Measurements from ENCODE around the gene TMEM107.

Gene TMEM107

DNA sequence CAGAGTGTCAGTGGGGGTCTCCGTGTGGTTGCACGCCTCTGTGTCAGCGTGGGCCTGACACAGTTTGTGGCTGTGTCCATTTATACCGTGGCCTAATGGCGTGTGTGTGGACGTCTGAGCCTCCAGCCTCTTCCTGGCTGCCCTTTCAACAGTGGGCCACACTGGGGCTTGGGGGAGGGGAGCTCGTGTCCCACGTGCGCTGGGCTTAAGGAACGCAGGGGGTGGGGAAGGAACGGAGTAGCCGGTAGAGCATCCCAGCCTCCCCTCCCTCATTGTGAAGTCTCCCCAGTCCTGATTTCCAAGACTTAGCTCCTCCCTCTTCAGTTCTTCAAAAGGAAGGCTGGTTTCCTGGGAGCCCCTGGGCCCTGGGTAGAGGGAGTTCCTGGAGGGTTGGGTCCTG, 42.8 kb downstream of the TMEM107 start:
- TF ChIP-seq, protein P1, sequence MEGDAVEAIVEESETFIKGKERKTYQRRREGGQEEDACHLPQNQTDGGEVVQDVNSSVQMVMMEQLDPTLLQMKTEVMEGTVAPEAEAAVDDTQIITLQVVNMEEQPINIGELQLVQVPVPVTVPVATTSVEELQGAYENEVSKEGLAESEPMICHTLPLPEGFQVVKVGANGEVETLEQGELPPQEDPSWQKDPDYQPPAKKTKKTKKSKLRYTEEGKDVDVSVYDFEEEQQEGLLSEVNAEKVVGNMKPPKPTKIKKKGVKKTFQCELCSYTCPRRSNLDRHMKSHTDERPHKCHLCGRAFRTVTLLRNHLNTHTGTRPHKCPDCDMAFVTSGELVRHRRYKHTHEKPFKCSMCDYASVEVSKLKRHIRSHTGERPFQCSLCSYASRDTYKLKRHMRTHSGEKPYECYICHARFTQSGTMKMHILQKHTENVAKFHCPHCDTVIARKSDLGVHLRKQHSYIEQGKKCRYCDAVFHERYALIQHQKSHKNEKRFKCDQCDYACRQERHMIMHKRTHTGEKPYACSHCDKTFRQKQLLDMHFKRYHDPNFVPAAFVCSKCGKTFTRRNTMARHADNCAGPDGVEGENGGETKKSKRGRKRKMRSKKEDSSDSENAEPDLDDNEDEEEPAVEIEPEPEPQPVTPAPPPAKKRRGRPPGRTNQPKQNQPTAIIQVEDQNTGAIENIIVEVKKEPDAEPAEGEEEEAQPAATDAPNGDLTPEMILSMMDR (IDR thresholded peaks at IDR 0.05; ENCODE audit: low read depth, low read length): no peak
- no peak overlapping the region for H3K4me3 ChIP-seq (ENCODE audit: low read depth, low read length)

DNA sequence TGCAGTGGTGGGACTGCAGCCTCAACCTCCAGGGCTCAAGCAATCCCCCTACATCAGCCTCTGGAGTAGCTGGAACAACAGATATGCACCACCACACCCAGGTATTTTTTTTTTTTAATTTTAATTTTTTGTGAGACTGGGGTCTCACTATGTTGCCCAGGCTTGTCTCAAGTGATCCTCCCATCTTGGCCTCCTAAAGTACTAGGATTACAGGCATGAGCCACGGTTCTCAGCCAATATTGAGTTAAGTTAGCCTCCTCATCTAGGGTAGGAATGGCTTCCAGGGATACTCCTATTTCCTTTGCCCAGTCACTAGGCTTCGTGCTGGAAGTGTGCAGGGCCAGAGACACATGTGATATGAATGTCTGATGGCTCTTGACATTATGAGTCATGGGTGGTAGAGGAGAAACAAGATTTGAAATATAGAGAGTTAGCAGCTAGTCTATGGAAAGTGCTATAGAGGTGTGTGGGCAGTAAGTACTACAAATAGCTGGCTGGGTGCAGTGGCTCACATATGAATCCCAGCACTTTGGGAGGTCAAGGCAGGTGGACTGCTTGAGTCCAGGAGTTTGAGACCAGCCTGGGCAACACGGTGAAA, 44.2 kb downstream of the TMEM107 start:
- TF ChIP-seq, protein P1 (IDR thresholded peaks at IDR 0.05; ENCODE audit: low read depth, low read length): no peak
- H3K4me3 ChIP-seq (ENCODE audit: low read depth, low read length): no peak overlapping the region

DNA sequence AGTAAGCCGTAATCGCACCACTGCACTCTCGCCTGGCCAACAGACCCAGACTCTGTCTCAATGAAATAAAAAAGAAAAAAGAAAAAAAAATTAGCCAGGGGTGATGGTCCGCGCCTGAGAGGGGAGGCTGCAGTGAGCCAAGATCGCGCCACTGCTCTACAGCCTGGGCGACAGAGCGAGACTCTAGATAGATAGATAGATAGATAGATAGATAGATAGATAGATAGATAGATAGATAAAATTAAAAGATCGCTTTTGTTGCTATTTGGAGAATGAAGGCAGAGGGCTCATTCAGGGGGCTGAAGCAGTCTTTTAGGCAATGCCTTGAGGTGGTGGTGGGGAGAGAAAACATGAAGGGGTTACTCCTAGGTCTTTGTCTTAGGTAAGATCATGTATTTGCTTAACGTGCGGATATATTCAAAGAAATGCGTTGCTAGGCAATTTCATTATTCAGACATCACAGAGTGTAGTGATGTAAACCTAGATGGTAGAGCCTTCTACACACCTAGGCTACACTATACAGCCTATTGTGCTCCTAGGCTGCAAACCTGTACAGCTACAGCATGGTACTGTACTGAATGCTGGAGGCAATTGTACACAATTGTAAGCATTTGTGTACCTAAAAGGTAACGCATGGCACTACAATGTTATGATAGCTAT, 47.9 kb downstream of the TMEM107 start:
- TF ChIP-seq, protein P1 (IDR thresholded peaks at IDR 0.05; ENCODE audit: low read depth, low read length): no peak
- H3K4me3 ChIP-seq (ENCODE audit: low read depth, low read length): no peak overlapping the region

DNA sequence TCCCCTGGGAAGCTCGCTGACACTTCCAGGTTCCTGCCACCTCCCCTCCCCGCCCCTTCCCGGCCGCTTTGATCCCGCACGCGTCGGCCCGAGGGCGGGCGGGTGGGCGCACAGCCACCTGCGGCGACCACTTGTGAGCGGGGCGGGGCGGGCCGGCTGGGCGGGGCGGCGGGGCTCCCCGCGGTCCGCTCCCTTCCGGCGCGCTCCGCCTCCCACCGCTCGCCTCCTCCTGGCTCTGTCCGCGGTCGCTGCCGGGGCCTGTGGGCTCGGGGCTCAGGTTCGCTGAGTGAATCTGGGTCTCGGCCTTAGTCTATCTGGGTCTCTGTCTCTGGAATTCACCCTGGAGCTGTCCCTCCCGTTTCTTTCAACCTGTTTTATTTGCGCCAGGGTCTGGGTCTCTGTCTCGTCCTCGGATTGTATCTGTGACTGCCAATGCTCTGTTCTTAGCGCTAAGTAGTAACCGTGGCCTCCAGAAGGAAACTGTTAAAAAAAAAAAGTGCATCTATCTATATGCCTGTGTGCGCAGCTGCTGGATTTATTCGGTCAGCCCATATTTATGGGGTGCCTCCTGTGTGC, 49.6 kb downstream of the TMEM107 start:
- peak overlapping the region; percentile 73 for H3K4me3 ChIP-seq (ENCODE audit: low read depth, low read length)
- TF ChIP-seq, protein P1 (IDR thresholded peaks at IDR 0.05; ENCODE audit: low read depth, low read length): no peak

DNA sequence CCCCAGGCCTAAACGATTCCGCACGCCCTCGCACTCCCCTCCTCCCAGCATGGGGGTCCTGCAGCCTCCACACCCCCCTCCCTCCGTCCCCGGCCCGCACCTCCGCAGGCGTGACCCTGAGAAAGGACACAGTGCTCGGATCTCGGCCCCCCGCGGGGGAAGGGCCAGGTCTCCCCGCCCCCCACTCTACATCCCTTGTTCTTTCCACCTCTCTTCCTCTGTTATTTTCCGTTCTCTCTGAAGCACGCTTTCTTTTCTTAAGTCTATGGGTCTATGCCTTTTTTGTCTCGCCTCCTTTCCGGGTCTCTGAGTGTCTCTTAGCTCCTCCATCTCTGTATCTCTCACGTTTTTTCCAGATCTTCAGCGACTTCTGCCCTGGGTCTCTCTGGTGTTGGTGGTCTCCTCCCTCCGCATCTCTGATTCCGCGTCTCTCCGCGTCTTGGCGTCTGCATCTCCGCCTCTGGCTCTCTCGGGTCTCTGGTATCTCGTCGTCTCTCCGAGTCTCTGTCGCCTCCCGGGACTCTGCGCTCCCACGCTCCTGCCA, 50.2 kb downstream of the TMEM107 start:
- TF ChIP-seq, protein P1 (IDR thresholded peaks at IDR 0.05; ENCODE audit: low read depth, low read length): no peak

DNA sequence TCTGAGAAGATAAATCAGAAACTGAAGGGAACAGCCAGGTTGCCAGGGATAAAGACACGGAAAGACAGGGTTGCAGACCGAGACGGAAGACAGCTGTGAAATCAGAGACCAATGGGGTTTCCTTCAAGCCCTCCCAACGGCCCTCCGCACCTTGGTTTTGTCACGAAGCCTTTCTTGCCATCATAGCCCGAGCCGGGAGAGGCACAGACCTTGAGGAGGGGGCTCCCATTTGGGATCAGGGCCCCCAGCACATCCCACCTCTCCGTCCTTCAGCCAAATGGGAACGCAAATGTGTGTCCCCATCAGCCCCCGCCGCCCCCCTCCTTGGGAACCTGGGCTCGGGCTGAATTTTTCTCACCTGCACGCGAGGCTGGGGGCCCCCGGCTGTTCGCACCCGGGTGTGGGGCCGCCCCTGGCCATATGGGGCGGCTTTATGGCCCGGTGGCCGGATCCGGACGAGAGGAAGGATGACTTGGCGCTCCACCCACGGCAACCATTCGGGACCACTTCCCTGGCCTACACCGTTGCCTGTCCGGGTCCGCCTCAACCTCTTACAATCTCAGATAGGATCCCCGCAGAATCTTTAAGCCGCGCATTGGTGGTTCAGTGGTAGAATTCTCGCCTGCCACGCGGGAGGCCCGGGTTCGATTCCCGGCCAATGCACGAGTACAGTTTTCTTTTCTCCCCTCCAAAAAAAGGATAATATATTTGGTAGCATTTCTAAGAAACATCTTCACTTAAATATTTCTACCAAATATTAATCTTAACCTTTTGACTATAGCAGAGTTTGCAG, 50.8 kb downstream of the TMEM107 start:
- TF ChIP-seq, protein P1 (IDR thresholded peaks at IDR 0.05; ENCODE audit: low read depth, low read length): no peak

More for the DNA sequence above, 50.2 kb downstream of the TMEM107 start:
- peak overlapping the region; percentile 73 for H3K4me3 ChIP-seq (ENCODE audit: low read depth, low read length)

More for the DNA sequence above, 50.8 kb downstream of the TMEM107 start:
- peak overlapping the region; percentile 73 for H3K4me3 ChIP-seq (ENCODE audit: low read depth, low read length)

Data from WI38 (cell line).